ENCODE results near the gene ANTXR1.

The ANTXR1 gene

GRCh38 chr2:69103419-69103818 is 90.4 kb downstream of the ANTXR1 start:
- no peak for DNase-seq

DNA sequence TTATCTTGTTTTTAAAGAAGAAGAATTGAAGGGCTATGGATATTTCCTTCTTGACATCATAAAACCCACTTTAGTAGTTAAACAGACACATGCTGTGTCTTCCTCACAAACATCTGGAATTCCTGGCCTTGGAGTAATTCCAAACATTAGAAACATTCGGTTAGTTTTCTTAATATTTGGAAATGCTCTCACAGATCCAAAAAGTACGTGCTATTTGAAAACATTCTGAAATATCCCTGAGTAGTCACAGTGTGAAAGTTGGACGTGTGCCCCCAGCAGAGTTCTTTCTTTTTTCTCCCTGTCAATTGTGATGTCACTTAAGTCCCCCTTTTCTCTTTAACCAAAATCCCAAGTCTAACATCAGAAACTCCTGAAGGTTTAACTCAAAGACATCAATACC is 91.3 kb downstream of the ANTXR1 start:
- no peak for DNase-seq

- DNase-seq: no peak
Observed at GRCh38 chr2:69109255-69109654, 96.3 kb downstream of the ANTXR1 start.

- no peak for DNase-seq
Observed at GRCh38 chr2:69111076-69111475, 98.1 kb downstream of the ANTXR1 start.

- no peak for DNase-seq
Observed at GRCh38 chr2:69113627-69114026, 100.6 kb downstream of the ANTXR1 start.

DNA sequence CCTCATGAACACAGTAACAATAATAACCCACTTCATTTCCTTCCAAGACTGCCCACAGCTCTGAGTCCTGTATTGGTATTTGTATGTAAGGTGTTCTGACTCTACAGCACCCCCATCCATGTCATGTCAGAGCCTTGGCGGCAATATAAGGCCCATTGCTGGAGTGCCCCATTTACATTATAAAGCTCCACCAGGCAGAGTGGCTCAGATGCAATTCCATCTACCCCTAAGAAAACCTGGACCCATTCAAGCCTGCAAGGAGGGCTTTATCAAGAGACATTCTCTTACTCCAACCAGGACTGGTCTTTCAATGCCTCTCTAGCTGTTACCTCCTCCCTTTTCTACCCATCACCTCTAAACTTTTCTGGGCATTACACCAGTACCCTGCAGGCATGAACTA is 101.6 kb downstream of the ANTXR1 start:
- no peak for DNase-seq

DNA sequence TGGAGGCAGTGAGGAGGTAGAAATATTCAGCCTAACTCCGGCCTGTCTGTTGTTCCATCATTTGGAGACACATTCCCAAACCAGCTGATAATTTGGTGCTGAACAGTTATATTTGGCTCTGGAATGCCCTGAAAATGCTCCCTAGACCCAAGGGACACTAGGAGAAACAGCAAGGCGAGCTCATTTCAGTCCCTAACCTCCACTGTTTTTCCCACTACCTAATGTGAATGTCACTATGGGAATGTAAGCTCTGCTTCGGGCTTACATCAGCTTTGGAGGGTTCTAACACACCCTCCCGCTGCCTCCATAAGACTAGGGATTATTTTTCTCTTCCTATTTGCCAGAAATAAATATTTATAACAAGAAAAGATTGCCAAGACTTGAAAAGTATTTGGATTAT is 103.5 kb downstream of the ANTXR1 start:
- DNase-seq: no peak

- DNase-seq: no peak
Observed at GRCh38 chr2:69118609-69119008, 105.6 kb downstream of the ANTXR1 start.

GRCh38 chr2:69119104-69119894 is 106.3 kb downstream of the ANTXR1 start:
- DNase-seq: peak; percentile 15

- DNase-seq: no peak
Observed at GRCh38 chr2:69122271-69122670, 109.3 kb downstream of the ANTXR1 start.

- no peak for DNase-seq
Observed at GRCh38 chr2:69123182-69123581, 110.2 kb downstream of the ANTXR1 start.

GRCh38 chr2:69124343-69124742 is 111.4 kb downstream of the ANTXR1 start:
- DNase-seq: no peak

GRCh38 chr2:69125816-69126215 is 112.8 kb downstream of the ANTXR1 start:
- no peak for DNase-seq

- no peak for DNase-seq
Observed at GRCh38 chr2:69126341-69126740, 113.4 kb downstream of the ANTXR1 start.

GRCh38 chr2:69131452-69131851 is 118.5 kb downstream of the ANTXR1 start:
- DNase-seq: no peak

DNA sequence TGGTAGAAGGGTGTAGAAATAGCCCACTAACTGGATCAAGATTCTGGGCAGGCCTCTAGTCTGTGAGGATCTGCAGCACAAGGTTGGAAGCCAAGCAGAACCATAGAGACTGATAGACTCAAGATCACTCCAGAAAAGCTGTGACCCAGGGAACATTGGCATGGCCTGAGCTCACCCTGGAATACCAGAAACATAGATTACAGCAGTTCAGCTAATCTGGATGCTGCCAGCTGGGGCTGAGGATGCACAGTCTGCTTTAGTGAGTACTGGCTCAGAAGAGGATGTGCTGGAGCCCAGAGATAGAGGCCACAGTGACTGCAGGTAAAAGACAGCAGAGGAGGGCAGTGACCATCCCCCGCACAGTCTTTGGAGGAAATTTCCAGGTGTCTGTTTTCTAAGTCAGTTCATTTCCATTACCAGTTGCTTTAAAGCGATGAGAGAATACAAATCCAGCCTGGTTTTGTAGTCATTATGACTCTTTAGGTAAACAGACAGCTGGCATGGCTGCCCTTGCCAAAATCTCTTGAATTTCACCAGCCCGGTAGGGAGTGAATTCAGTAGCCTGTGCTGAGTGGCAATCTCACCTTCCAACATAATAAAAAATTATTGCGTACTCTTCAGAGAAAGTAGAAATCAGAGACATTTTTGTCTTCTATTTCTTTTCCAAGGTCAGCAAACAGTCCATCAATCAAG is 119.2 kb downstream of the ANTXR1 start:
- no peak for DNase-seq

DNA sequence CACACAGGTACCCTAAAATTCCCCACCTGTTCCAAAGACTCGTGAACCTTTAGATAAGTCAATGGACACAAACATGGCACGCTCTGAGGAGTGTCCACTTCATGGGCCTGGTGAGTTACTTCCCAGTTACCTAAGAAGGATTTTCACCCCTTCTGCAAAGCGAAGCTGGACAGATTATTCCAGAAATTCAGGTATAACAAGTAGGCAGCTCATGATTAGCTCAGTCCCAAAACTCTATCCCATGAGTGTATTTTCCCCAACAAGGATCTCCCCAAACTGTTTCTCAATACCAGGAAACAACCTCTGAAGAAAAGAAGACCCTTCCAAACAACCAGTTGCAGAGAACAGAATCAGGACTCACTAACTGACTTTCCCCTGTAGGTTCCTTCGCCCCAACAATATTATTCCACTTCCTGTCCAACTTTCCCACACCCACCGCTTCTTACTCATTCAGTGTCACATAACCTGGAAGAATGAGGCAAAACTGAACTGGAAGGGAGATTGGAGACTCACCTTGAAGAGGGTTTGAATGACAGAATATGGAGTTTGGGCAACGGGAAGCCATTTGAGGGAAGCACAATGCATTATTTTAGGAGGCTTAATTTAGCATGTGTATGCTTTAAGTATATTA is 120.1 kb downstream of the ANTXR1 start:
- no peak for DNase-seq

DNA sequence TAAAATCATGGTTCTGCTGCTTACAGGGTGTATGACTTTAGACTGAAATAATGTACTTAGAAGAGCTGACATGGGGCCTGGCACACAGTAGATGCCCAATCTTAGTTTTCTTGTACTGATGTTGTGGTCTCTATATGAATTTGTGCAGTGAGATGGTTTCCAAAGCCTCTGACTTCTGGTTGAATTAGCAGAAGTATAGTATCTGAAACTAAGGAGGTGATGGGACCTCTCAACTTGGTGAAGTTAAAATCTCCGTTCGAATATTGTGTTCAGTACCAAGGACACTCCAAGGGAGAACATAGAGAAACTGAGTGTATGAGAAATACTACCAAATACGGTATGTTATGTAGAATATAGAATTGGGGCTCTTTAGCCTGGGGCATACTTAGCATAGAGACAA is 120.9 kb downstream of the ANTXR1 start:
- DNase-seq: no peak

GRCh38 chr2:69134306-69134945 is 121.4 kb downstream of the ANTXR1 start:
- no peak for DNase-seq

GRCh38 chr2:69138247-69138772 is 125.3 kb downstream of the ANTXR1 start:
- no peak for DNase-seq

GRCh38 chr2:69138793-69139459 is 125.9 kb downstream of the ANTXR1 start:
- DNase-seq: no peak

GRCh38 chr2:69139778-69140670 is 127.0 kb downstream of the ANTXR1 start:
- no peak for DNase-seq
